Testis (tissue), 2 donors: ENCODE measurements around the gene CAMK2D.

ENCODE experiments used
- POLR2A ChIP-seq: fragments of 450-650 bp; IDR thresholded peaks from one replicate; pipeline ENCODE4 v1.6.1; 2017; ENCODE audit warnings: antibody characterized with exemption, mild to moderate bottlenecking, moderate library complexity
- TF ChIP-seq, protein P1 (sequence below), 3 experiments: fragments of 450-650 bp in 2 of 3; fragments of 200-600 bp in 1 of 3; sonication (generic) in 1 of 3; IDR thresholded peaks; one replicate each; pipeline ENCODE4 v1.5.1; 2016 to 2019; ENCODE audit warnings: antibody characterized with exemption in 3 of 3, mild to moderate bottlenecking in 2 of 3, moderate library complexity in 1 of 3

DNA sequence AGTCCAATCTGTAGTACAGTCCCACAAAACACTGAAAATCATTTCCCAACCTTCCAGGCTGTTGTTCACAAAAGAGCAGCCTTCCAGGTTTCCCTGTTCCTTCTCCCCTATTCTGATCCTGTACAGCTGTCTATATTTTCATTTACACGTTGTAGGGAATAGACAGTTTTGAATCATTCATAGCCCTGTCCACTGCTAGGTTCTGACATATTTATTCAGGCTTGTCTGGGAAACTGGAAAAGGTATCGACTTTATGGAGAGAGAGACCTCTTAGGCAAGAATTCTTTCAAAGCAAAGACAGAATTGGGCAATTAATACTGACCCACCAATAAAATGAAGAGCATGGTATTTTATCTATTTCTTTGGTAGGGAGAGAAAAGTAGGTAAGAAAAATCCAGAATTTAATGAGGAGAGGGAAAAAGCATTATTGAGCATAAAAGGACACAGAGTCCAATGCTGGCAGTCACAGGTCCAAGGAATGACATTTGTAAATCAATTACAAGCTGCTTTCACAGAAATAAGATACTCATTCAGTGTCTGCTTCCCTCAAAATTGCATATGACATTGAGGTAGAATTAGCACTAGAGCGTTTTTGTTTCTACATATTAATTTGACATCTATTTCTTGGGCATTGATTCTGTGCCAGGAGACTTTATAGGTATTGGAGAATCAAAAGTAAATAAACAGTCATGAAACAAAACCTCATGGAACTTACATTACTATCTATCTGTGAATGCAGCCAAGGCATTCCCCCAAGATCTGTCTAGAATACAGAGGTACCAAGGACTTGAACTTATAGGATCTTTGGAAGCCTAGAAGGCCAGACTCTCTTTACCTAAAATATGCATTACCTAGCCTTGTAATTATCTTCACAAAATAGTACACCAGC lies 127.2 kb downstream of the CAMK2D start:
- TF ChIP-seq, protein P1, sequence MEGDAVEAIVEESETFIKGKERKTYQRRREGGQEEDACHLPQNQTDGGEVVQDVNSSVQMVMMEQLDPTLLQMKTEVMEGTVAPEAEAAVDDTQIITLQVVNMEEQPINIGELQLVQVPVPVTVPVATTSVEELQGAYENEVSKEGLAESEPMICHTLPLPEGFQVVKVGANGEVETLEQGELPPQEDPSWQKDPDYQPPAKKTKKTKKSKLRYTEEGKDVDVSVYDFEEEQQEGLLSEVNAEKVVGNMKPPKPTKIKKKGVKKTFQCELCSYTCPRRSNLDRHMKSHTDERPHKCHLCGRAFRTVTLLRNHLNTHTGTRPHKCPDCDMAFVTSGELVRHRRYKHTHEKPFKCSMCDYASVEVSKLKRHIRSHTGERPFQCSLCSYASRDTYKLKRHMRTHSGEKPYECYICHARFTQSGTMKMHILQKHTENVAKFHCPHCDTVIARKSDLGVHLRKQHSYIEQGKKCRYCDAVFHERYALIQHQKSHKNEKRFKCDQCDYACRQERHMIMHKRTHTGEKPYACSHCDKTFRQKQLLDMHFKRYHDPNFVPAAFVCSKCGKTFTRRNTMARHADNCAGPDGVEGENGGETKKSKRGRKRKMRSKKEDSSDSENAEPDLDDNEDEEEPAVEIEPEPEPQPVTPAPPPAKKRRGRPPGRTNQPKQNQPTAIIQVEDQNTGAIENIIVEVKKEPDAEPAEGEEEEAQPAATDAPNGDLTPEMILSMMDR (IDR thresholded peaks at IDR 0.05), result no peak
- TF ChIP-seq POLR2A, result no peak
